ENCODE results near the gene TSACC.

Gene TSACC

GRCh38 chr1:156394082-156394481 is 55.8 kb downstream of the TSACC start:
- DNase-seq (ENCODE audit: low read depth in 2 of 2): no peak

- no peak for DNase-seq (ENCODE audit: low read depth in 2 of 2)
These were observed 56.6 kb downstream of the TSACC start for GRCh38 chr1:156394835-156395461.
